Neural cell (in vitro differentiated cells): Measurements from ENCODE around the gene RARRES2.

ENCODE experiments used
- EP300 ChIP-seq: fragments of 450-650 bp; conservative IDR thresholded peaks from 2 replicates; pipeline ENCODE4 v1.6.1; 2014; ENCODE audit warnings: antibody characterized with exemption, mild to moderate bottlenecking, moderate library complexity; ENCODE audit not compliant: poor library complexity, severe bottlenecking
- POLR2AphosphoS5 ChIP-seq: IDR thresholded peaks from 2 replicates; pipeline ENCODE4 v1.6.1; 2012
- TAF1 ChIP-seq: IDR thresholded peaks from 2 replicates; pipeline ENCODE4 v1.6.1; 2012; ENCODE audit warnings: low read depth
- TF ChIP-seq, protein P1 (sequence below): IDR thresholded peaks from 2 replicates; pipeline ENCODE4 v1.6.1; 2012; ENCODE audit warnings: borderline replicate concordance

DNA sequence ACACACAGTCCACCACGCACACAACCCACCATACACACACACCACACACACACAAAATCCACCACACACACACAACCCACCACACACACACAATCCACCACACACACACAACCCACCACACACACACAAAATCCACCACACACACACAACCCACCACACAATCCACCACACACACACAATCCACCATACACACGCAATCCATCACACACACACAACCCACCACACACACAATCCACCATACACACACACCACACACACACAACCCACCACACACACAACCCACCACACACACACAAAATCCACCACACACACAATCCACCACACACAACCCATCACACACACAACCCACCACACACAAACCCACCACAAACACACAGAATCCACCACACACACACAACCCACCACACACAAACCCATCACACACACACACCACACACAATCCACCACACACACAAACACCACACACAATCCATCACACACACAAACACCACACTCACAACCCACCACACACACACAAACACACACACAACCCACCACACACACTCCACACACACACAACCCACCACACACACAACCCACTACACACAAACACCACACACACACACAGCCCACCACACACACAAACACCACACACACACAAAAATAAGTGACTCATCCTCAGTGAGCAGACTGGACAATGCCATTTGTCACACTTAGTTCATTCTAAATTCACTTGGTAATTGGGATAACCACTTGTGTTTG is 18.4 kb upstream of the RARRES2 start:
- TF ChIP-seq EP300 (no peak), POLR2AphosphoS5 (no peak), TAF1 (no peak)
- TF ChIP-seq, protein P1, sequence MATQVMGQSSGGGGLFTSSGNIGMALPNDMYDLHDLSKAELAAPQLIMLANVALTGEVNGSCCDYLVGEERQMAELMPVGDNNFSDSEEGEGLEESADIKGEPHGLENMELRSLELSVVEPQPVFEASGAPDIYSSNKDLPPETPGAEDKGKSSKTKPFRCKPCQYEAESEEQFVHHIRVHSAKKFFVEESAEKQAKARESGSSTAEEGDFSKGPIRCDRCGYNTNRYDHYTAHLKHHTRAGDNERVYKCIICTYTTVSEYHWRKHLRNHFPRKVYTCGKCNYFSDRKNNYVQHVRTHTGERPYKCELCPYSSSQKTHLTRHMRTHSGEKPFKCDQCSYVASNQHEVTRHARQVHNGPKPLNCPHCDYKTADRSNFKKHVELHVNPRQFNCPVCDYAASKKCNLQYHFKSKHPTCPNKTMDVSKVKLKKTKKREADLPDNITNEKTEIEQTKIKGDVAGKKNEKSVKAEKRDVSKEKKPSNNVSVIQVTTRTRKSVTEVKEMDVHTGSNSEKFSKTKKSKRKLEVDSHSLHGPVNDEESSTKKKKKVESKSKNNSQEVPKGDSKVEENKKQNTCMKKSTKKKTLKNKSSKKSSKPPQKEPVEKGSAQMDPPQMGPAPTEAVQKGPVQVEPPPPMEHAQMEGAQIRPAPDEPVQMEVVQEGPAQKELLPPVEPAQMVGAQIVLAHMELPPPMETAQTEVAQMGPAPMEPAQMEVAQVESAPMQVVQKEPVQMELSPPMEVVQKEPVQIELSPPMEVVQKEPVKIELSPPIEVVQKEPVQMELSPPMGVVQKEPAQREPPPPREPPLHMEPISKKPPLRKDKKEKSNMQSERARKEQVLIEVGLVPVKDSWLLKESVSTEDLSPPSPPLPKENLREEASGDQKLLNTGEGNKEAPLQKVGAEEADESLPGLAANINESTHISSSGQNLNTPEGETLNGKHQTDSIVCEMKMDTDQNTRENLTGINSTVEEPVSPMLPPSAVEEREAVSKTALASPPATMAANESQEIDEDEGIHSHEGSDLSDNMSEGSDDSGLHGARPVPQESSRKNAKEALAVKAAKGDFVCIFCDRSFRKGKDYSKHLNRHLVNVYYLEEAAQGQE: no peak
